ENCODE data around the gene HYAL3.

GRCh38 chr3:50242851-50243542 lies 56.2 kb downstream of the HYAL3 start:
- TF ChIP-seq CTCF (IDR thresholded peaks at IDR 0.05): no peak
- TF ChIP-seq POLR2A (IDR thresholded peaks at IDR 0.05): no peak
